Spleen (tissue), 11 donors: ENCODE results near the gene ATP4A. TPM values are rescaled to one million over a fixed set of nuclear protein-coding genes. Genes with fewer than 3 reads are reported as not detected.

Experiments used
- DNase-seq: peaks from one replicate; pipeline ENCODE4 v3.0.0-alpha.2; 2020
- H3K27ac ChIP-seq, 8 donors: fragments of 200-600 bp; sonication (generic) in 7 of 8; 1 replicate in 4 of 8; 2 replicates in 4 of 8; pipeline versions ENCODE4 v1.5.0 to v1.8.0; 2016 to 2021; ENCODE audit warnings: inconsistent platforms in 4 of 8, mild to moderate bottlenecking in 4 of 8, moderate library complexity in 1 of 8
- H3K27me3 ChIP-seq, 7 donors: fragments of 200-600 bp; sonication (generic) in 6 of 7; replicated peaks in 1 of 7; 1 replicate in 4 of 7; 2 replicates in 3 of 7; pipeline versions ENCODE4 v1.5.0 to v1.8.0; 2016 to 2021; ENCODE audit warnings: inconsistent platforms in 3 of 7, mild to moderate bottlenecking in 1 of 7
- H3K36me3 ChIP-seq, 6 donors: fragments of 200-600 bp; sonication (generic) in 5 of 6; 1 replicate in 4 of 6; 2 replicates in 2 of 6; pipeline versions ENCODE4 v1.5.0 to v1.8.0; 2016 to 2021; ENCODE audit warnings: inconsistent platforms in 2 of 6
- H3K4me1 ChIP-seq, 6 donors: fragments of 200-600 bp; sonication (generic) in 5 of 6; 1 replicate in 3 of 6; 2 replicates in 3 of 6; pipeline versions ENCODE4 v1.5.0 to v1.8.0; 2016 to 2021; ENCODE audit warnings: inconsistent platforms in 3 of 6
- H3K4me3 ChIP-seq, 8 donors: fragments of 200-600 bp; sonication (generic) in 7 of 8; 1 replicate in 4 of 8; 2 replicates in 4 of 8; pipeline versions ENCODE4 v1.5.0 to v1.8.0; 2016 to 2021; ENCODE audit warnings: inconsistent platforms in 4 of 8, mild to moderate bottlenecking in 4 of 8, moderate library complexity in 2 of 8
- H3K9me3 ChIP-seq, 8 donors: fragments of 200-600 bp; sonication (generic) in 7 of 8; 1 replicate in 4 of 8; 2 replicates in 4 of 8; pipeline versions ENCODE4 v1.5.0 to v1.8.0; 2016 to 2021; ENCODE audit warnings: inconsistent platforms in 4 of 8
- CTCF ChIP-seq, 11 experiments: fragments of 200-600 bp in 7 of 11; fragments of 450-650 bp in 4 of 11; sonication (generic) in 4 of 11; IDR thresholded peaks in 8 of 11; conservative IDR thresholded peaks in 3 of 11; 1 replicate in 7 of 11; 2 replicates in 4 of 11; pipeline versions ENCODE4 v1.4.0 to v1.8.0; 2016 to 2021; ENCODE audit warnings: antibody characterized with exemption in 11 of 11, inconsistent platforms in 4 of 11, mild to moderate bottlenecking in 1 of 11
- POLR2A ChIP-seq, 3 donors: fragments of 450-650 bp; IDR thresholded peaks; one replicate each; pipeline ENCODE4 v1.5.1; 2017; ENCODE audit warnings: antibody characterized with exemption in 3 of 3, mild to moderate bottlenecking in 1 of 3
- POLR2AphosphoS5 ChIP-seq, 3 donors: sonication (generic); formaldehyde crosslinking; IDR thresholded peaks; one replicate each; pipeline ENCODE4 v1.5.1; 2017; ENCODE audit warnings: antibody characterized with exemption in 3 of 3
- WGBS, 5 donors: extraction: QIAGEN DNeasy Blood & Tissue Kit in 3 of 5; methylation state at CpG; one replicate each; pipeline versions ENCODE4 v1.1.5 to v1.1.7; 2013 to 2018; 5-methylcytosine and 5-hydroxymethylcytosine counted together
- intact Hi-C: fragments of 100-400 bp; cut with DNase I; formaldehyde crosslinking; loops from one replicate; pipeline ENCODE4 v1.15.0; 2023; ENCODE audit warnings: low total_unique reads
- polyA plus RNA-seq, 3 donors: library from polyadenylated mRNA; stranded (reverse); fragments of 200-250 nt; gene quantifications; one replicate each; pipeline ENCODE4 v1.2.1, GENCODE V29; 2013
- total RNA-seq, 7 donors: library from RNA; depleted of rRNA in 3 of 7; stranded (reverse); fragments of >200 nt in 3 of 7; fragmentation: NEBNext Ultra II Directional in 4 of 7; extraction: Animal tissue kit (Norgen Biotek cat#: 25700) in 4 of 7; gene quantifications; one replicate each; pipeline versions ENCODE4 v1.1.0 to v1.2.1, GENCODE V29; 2016 to 2021
- donor health status: healthy with polysubstance abuse.
- donor health status: DM: no; HTN: no; CAD: no; lungs with moderate emphysema.
- donor health status: DM: no; HTN: no; CAD: no.
- donor health status: Bipolar disorder and iron deficiency.
- donor health status: healthy.
- donor health status: DM: no; HTN: no; CAD: no.
- donor health status: DM: yes; HTN: yes; CAD: no.

ATP4A gene
- total and polyA plus RNA-seq, 10 donors, result not detected

DNA sequence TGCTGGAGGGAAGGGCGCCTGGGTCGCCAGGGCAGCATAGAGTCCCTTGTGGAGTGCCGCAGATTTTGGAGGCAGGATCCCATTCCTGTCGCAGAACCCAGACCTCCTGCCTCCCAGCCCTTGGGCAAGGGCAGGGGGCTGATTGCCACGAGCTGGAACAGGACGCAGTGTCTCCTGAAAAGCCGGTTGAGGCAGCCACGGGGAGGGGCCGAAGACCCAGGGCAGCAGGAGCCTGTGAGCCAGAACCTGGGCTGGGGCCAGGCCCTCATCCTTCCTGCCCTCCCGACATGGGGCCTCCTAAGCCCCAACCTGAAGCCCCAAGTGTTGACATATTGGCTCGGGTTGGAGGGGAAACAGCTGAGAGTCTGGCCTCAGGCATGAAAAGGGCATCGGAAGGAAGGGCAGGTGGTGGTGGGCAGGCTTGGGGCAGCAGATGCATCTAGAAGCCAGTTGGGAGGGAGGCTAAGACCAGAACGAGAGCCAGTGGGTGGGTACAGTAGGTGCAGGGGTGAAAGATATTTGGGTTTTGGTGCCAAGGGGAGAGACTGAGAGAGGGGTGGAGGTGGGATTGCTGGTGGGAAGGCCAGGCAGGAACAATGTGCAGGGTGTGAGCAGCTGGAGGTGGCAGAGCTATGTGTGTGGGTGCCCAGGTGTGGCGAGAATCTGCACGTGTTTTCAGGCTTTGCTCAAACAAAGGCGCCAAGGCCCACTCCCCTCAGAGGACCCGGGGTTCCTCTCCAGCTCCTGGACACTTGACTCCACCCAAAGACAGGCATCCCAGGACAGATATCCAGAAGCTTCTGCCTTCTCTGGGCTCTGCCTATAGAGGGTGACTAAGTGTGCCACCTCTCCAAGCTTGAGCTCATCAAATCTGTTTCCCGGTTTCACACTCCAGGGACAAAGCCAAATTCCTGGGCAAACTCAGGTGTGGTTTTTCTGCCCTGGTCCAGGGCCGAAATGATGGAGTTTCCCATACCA, 33.9 kb downstream of the ATP4A start:
- no peak overlapping the region for H3K4me3 ChIP-seq
- intact Hi-C loops, result no loop called here
- DNase-seq, result no peak
- no peaks in the 10 kb centered on the region for H3K9me3 ChIP-seq
- 45 to 52% (median 49%) methylated on average over 10 to 19 of the region's 19 CpGs for WGBS, 5 donors
- no peak overlapping the region for H3K27ac ChIP-seq
- no peaks in the 10 kb centered on the region for H3K36me3 ChIP-seq
- TF ChIP-seq POLR2AphosphoS5 (IDR thresholded peaks at IDR 0.05) (no peak), CTCF (IDR thresholded peaks at IDR 0.05 in 8 of 11, conservative IDR thresholded peaks at IDR 0.05 in 3 of 11) (no peak), POLR2A (IDR thresholded peaks at IDR 0.05) (no peak)
- H3K4me1 ChIP-seq, result peaks cover 2 to 17% (median 15%) of the 10 kb centered on the region in 6 donors
- peaks cover 0 to 100% (median 24%) of the 10 kb centered on the region in 7 donors for H3K27me3 ChIP-seq

- H3K9me3 ChIP-seq, result no peaks in the 10 kb centered on the region
- intact Hi-C loops, result no loop called here
- no peak within 1 kb of the TSS for H3K27ac ChIP-seq
- 74 to 86% (median 81%) methylated on average over 11 of the region's 11 CpGs for WGBS, 5 donors
- H3K4me1 ChIP-seq, result peaks cover 0 to 6% (median 5%) of the 10 kb centered on the region in 6 donors
- DNase-seq, result no peak
- H3K36me3 ChIP-seq, result no peaks in the 10 kb centered on the region
- peaks cover 0 to 93% (median 13%) of the 10 kb centered on the region in 7 donors for H3K27me3 ChIP-seq
- H3K4me3 ChIP-seq, result no peak within 1 kb of the TSS
- TF ChIP-seq POLR2AphosphoS5 (IDR thresholded peaks at IDR 0.05) (no peak), POLR2A (IDR thresholded peaks at IDR 0.05) (no peak), CTCF (IDR thresholded peaks at IDR 0.05 in 8 of 11, conservative IDR thresholded peaks at IDR 0.05 in 3 of 11) (no peak)
Measured at GRCh38 chr19:35528218-35529038, 35.0 kb downstream of the ATP4A start, which contains the start of gene SBSN. SBSN (minus strand) TSS chr19:35528311; CDS start chr19:35528281, 30 bp downstream.

GRCh38 chr19:35525873-35526272, 37.6 kb downstream of the ATP4A start:
- 66 to 86% (median 71%) methylated on average over 4 of the region's 4 CpGs for WGBS, 5 donors
- TF ChIP-seq CTCF (IDR thresholded peaks at IDR 0.05 in 8 of 11, conservative IDR thresholded peaks at IDR 0.05 in 3 of 11) (no peak), POLR2AphosphoS5 (IDR thresholded peaks at IDR 0.05) (no peak), POLR2A (IDR thresholded peaks at IDR 0.05) (no peak)
- DNase-seq, result no peak
- no peaks in the 10 kb centered on the region for H3K9me3 ChIP-seq
- no peak overlapping the region for H3K27ac ChIP-seq
- H3K27me3 ChIP-seq, result peaks cover 0 to 68% (median 6%) of the 10 kb centered on the region in 7 donors
- intact Hi-C loops, result no loop called here
- H3K4me1 ChIP-seq, result no peaks in the 10 kb centered on the region
- no peak overlapping the region for H3K4me3 ChIP-seq
- no peaks in the 10 kb centered on the region for H3K36me3 ChIP-seq
